Stimulated activated effector memory CD8-positive, alpha-beta T cell treated with anti-CD3 and anti-CD28 coated beads, Interleukin-12 subunit alpha, Interleukin-12 subunit beta, amount 100 ng/mL, for 72 hours (primary cell): Measurements from ENCODE around the gene ABHD16A.

Experiments used
- ATAC-seq: fragments of 150-1000 bp; cut with Tn5 transposase; 2 replicates; pipeline ENCODE4 v1.10.0; 2021
- DNase-seq, 2 donors: peaks; one replicate each; pipeline ENCODE4 v3.0.0; 2021 to 2022; ENCODE audit warnings: low spot score in 2 of 2
- H3K27ac Mint-ChIP-seq: one replicate; pipeline ENCODE4 v1.8.0; 2022; ENCODE audit warnings: mild to moderate bottlenecking, mixed read lengths
- H3K36me3 Mint-ChIP-seq: one replicate; pipeline ENCODE4 v1.8.0; 2022; ENCODE audit warnings: mild to moderate bottlenecking, mixed read lengths
- H3K4me1 Mint-ChIP-seq: one replicate; pipeline ENCODE4 v1.8.0; 2022; ENCODE audit warnings: mixed read lengths
- H3K4me3 Mint-ChIP-seq: one replicate; pipeline ENCODE4 v1.8.0; 2022; ENCODE audit warnings: mild to moderate bottlenecking, mixed read lengths
- H3K9me3 Mint-ChIP-seq: one replicate; pipeline ENCODE4 v1.8.0; 2022; ENCODE audit warnings: mixed read lengths

The ABHD16A gene

GRCh38 chr6:31690231-31691077, 12.7 kb downstream of the ABHD16A start:
- DNase-seq, result no peak
- Mint-ChIP-seq H3K36me3 (peaks cover 87% of the 10 kb centered on the region), H3K9me3 (no peaks in the 10 kb centered on the region), H3K4me3 (no peak overlapping the region), H3K4me1 (peaks cover 8% of the 10 kb centered on the region), H3K27ac (peak overlapping the region; percentile 74)
- no peak for ATAC-seq

- Mint-ChIP-seq H3K4me3 (no peak overlapping the region), H3K27ac (peak overlapping the region; percentile 74), H3K9me3 (no peaks in the 10 kb centered on the region), H3K36me3 (peaks cover 85% of the 10 kb centered on the region), H3K4me1 (peaks cover 8% of the 10 kb centered on the region)
- DNase-seq (no peak), ATAC-seq (peak; percentile 39)
These were observed 13.6 kb downstream of the ABHD16A start for GRCh38 chr6:31689249-31690110.

GRCh38 chr6:31687860-31688693, 15.0 kb downstream of the ABHD16A start:
- no peak for DNase-seq
- no peak for ATAC-seq
- H3K4me3 Mint-ChIP-seq, result no peak overlapping the region
- no peaks in the 10 kb centered on the region for H3K9me3 Mint-ChIP-seq
- peaks cover 71% of the 10 kb centered on the region for H3K36me3 Mint-ChIP-seq
- peak overlapping the region; percentile 32 for H3K27ac Mint-ChIP-seq
- peaks cover 8% of the 10 kb centered on the region for H3K4me1 Mint-ChIP-seq

- ATAC-seq (no peak), DNase-seq (no peak)
- Mint-ChIP-seq H3K4me3 (no peak overlapping the region), H3K36me3 (peaks cover 69% of the 10 kb centered on the region), H3K9me3 (no peaks in the 10 kb centered on the region), H3K27ac (peak overlapping the region; percentile 32), H3K4me1 (peaks cover 8% of the 10 kb centered on the region)
These were observed 15.8 kb downstream of the ABHD16A start for GRCh38 chr6:31687321-31687720.

GRCh38 chr6:31686483-31686882, 16.6 kb downstream of the ABHD16A start:
- DNase-seq (no peak), ATAC-seq (no peak)
- Mint-ChIP-seq H3K36me3 (peaks cover 68% of the 10 kb centered on the region), H3K4me1 (peaks cover 12% of the 10 kb centered on the region), H3K27ac (peak overlapping the region; percentile 32), H3K9me3 (no peaks in the 10 kb centered on the region), H3K4me3 (no peak overlapping the region)

- ATAC-seq (no peak), DNase-seq (no peak)
- Mint-ChIP-seq H3K4me1 (peaks cover 26% of the 10 kb centered on the region), H3K27ac (peak overlapping the region; percentile 40), H3K36me3 (peaks cover 50% of the 10 kb centered on the region), H3K9me3 (no peaks in the 10 kb centered on the region), H3K4me3 (no peak overlapping the region)
These were observed 19.5 kb downstream of the ABHD16A start for GRCh38 chr6:31683591-31683990.

GRCh38 chr6:31681135-31681671, 21.9 kb downstream of the ABHD16A start:
- Mint-ChIP-seq H3K4me3 (peak overlapping the region; percentile 83), H3K36me3 (peaks cover 26% of the 10 kb centered on the region), H3K27ac (peak overlapping the region; percentile 90), H3K9me3 (no peaks in the 10 kb centered on the region), H3K4me1 (peaks cover 34% of the 10 kb centered on the region)
- ATAC-seq (peak; percentile 74), DNase-seq (peak in 1 of 2 donors; percentile 71)

GRCh38 chr6:31680226-31681134, 22.6 kb downstream of the ABHD16A start, which contains the start of gene LY6G5C:
Gene LY6G5C (minus strand): TSS chr6:31681067. CDS start chr6:31680373, 694 bp downstream.
- Mint-ChIP-seq H3K4me3 (peak within 1 kb of the TSS; percentile 83), H3K4me1 (peaks cover 34% of the 10 kb centered on the region), H3K27ac (peak within 1 kb of the TSS; percentile 90), H3K36me3 (peaks cover 19% of the 10 kb centered on the region), H3K9me3 (no peaks in the 10 kb centered on the region)
- ATAC-seq (peak; percentile 83), DNase-seq (peak; percentile 47 to 80)

GRCh38 chr6:31677955-31678354, 25.2 kb downstream of the ABHD16A start:
- ATAC-seq (no peak), DNase-seq (no peak)
- H3K9me3 Mint-ChIP-seq, result no peaks in the 10 kb centered on the region
- H3K4me1 Mint-ChIP-seq, result peaks cover 34% of the 10 kb centered on the region
- H3K36me3 Mint-ChIP-seq, result peaks cover 35% of the 10 kb centered on the region
- H3K27ac Mint-ChIP-seq, result no peak overlapping the region
- H3K4me3 Mint-ChIP-seq, result no peak overlapping the region

- Mint-ChIP-seq H3K9me3 (no peaks in the 10 kb centered on the region), H3K4me3 (no peak overlapping the region), H3K27ac (peak overlapping the region; percentile 65), H3K4me1 (peaks cover 34% of the 10 kb centered on the region), H3K36me3 (peaks cover 36% of the 10 kb centered on the region)
- DNase-seq (no peak), ATAC-seq (no peak)
These were observed 26.2 kb downstream of the ABHD16A start for GRCh38 chr6:31676904-31677303.

GRCh38 chr6:31676322-31676903, 26.7 kb downstream of the ABHD16A start:
- Mint-ChIP-seq H3K36me3 (peaks cover 40% of the 10 kb centered on the region), H3K4me3 (no peak overlapping the region), H3K9me3 (no peaks in the 10 kb centered on the region), H3K4me1 (peaks cover 30% of the 10 kb centered on the region), H3K27ac (peak overlapping the region; percentile 65)
- DNase-seq, result no peak
- no peak for ATAC-seq

- DNase-seq, result no peak
- H3K9me3 Mint-ChIP-seq, result no peaks in the 10 kb centered on the region
- peak within 1 kb of the TSS; percentile 58 for H3K27ac Mint-ChIP-seq
- peaks cover 33% of the 10 kb centered on the region for H3K4me1 Mint-ChIP-seq
- no peak for ATAC-seq
- no peak within 1 kb of the TSS for H3K4me3 Mint-ChIP-seq
- H3K36me3 Mint-ChIP-seq, result peaks cover 99% of the 10 kb centered on the region
These were observed 33.4 kb downstream of the ABHD16A start, which contains the start of gene LY6G5B for GRCh38 chr6:31669676-31670075. Gene LY6G5B (plus strand): TSS chr6:31669976. CDS start chr6:31670951, 975 bp downstream.

GRCh38 chr6:31666337-31666965, 36.7 kb downstream of the ABHD16A start:
- peaks cover 99% of the 10 kb centered on the region for H3K36me3 Mint-ChIP-seq
- H3K4me1 Mint-ChIP-seq, result peaks cover 63% of the 10 kb centered on the region
- peak overlapping the region; percentile 99 for H3K27ac Mint-ChIP-seq
- no peak for DNase-seq
- H3K4me3 Mint-ChIP-seq, result peak overlapping the region; percentile 95
- no peaks in the 10 kb centered on the region for H3K9me3 Mint-ChIP-seq
- no peak for ATAC-seq
